IMR-90 (cell line): ENCODE results near the gene ITPR2. TPM values are rescaled to one million over a fixed set of nuclear protein-coding genes. Genes with fewer than 3 reads are reported as not detected.

Source experiments
- ATAC-seq: fragments of 200-7000 bp; cut with Tn5 transposase; 2 replicates; pipeline ENCODE4 v1.9.1; 2020; ENCODE audit warnings: low read depth, mild to moderate bottlenecking, moderate library complexity
- BruUV-seq: library from RNA; stranded (reverse); fragments of 400-500 nt; replicated peaks from 2 replicates; lab custom pipeline; 2021; lab: Mats Ljungman, UMichigan
- CTCF ChIA-PET: fragments of 300-600 bp; formaldehyde crosslinking; extraction: SDS; loops from one replicate; lab custom pipeline; 2021; ENCODE audit warnings: antibody characterized with exemption; lab: Yijun Ruan, JAX
- POLR2A ChIA-PET: fragments of 300-600 bp; sonication (Branson Sonifier 250); formaldehyde crosslinking; loops from one replicate; lab custom pipeline; 2022; ENCODE audit warnings: antibody characterized with exemption; ENCODE audit not compliant: unreplicated experiment; lab: Charles Lee
- DNase-seq: peaks from one replicate; pipeline ENCODE4 v3.0.0; 2013
- H2AFZ ChIP-seq: replicated peaks from 2 replicates; pipeline ENCODE3; 2013; ENCODE audit warnings: low read length, mild to moderate bottlenecking; ENCODE audit not compliant: poor library complexity
- H2AK5ac ChIP-seq: 2 replicates; pipeline ENCODE4 v1.6.1; 2013; ENCODE audit warnings: low read depth, low read length, inconsistent platforms
- H2AK9ac ChIP-seq: replicated peaks from 2 replicates; pipeline ENCODE3; 2013; ENCODE audit warnings: mild to moderate bottlenecking, low read depth, low read length, moderate library complexity; ENCODE audit not compliant: poor library complexity
- H2BK120ac ChIP-seq: 2 replicates; pipeline ENCODE4 v1.6.1; 2013; ENCODE audit warnings: low read depth, low read length, inconsistent platforms
- H2BK15ac ChIP-seq: 3 replicates; pipeline ENCODE4 v1.6.1; 2013; ENCODE audit warnings: low read depth, low read length, inconsistent platforms
- H2BK20ac ChIP-seq: 2 replicates; pipeline ENCODE4 v1.6.1; 2013; ENCODE audit warnings: low read depth, mild to moderate bottlenecking, inconsistent platforms, low read length, moderate library complexity
- H2BK5ac ChIP-seq: 2 replicates; pipeline ENCODE4 v1.6.1; 2013; ENCODE audit warnings: mild to moderate bottlenecking, low read depth, low read length, inconsistent platforms; ENCODE audit not compliant: poor library complexity, severe bottlenecking
- H3K14ac ChIP-seq: replicated peaks from 2 replicates; pipeline ENCODE4 v1.6.1; 2013; ENCODE audit warnings: low read depth, low read length, inconsistent platforms
- H3K18ac ChIP-seq: 2 replicates; pipeline ENCODE4 v1.6.1; 2013; ENCODE audit warnings: low read depth, low read length, control low read depth
- H3K23ac ChIP-seq: 2 replicates; pipeline ENCODE4 v1.6.1; 2013; ENCODE audit warnings: low read depth, low read length, inconsistent platforms
- H3K27ac ChIP-seq: 2 replicates; pipeline ENCODE4 v1.5.1; 2013; ENCODE audit warnings: mild to moderate bottlenecking, control low read depth, low read length; ENCODE audit not compliant: insufficient read depth
- H3K27me3 ChIP-seq: 2 replicates; pipeline ENCODE4 v1.6.1; 2013; ENCODE audit warnings: low read length; ENCODE audit not compliant: control insufficient read depth, insufficient read depth
- H3K36me3 ChIP-seq: 2 replicates; pipeline ENCODE4 v1.6.1; 2013; ENCODE audit warnings: low read length, mixed read lengths; ENCODE audit not compliant: control insufficient read depth, insufficient read depth
- H3K4ac ChIP-seq: 2 replicates; pipeline ENCODE4 v1.6.1; 2013; ENCODE audit warnings: low read depth, low read length, inconsistent platforms
- H3K4me1 ChIP-seq: 2 replicates; pipeline ENCODE4 v1.6.1; 2013; ENCODE audit warnings: low read length, mixed read lengths; ENCODE audit not compliant: control insufficient read depth, insufficient read depth
- H3K4me2 ChIP-seq: 2 replicates; pipeline ENCODE4 v1.6.1; 2013; ENCODE audit warnings: low read depth, mild to moderate bottlenecking, control low read depth, low read length, moderate library complexity
- H3K4me3 ChIP-seq: 2 replicates; pipeline ENCODE4 v1.5.1; 2013; ENCODE audit warnings: low read depth, mild to moderate bottlenecking, control low read depth, low read length, moderate library complexity; ENCODE audit not compliant: insufficient read depth
- H3K56ac ChIP-seq: 2 replicates; pipeline ENCODE4 v1.6.1; 2013; ENCODE audit warnings: low read length, inconsistent platforms; ENCODE audit not compliant: insufficient read depth; ENCODE audit errors: extremely low read depth
- H3K79me1 ChIP-seq, 2 experiments: 2 replicates each; pipeline ENCODE4 v1.6.1; 2013; ENCODE audit warnings: low read length in 2 of 2, inconsistent platforms in 1 of 2, low read depth in 1 of 2
- H3K9ac ChIP-seq: 2 replicates; pipeline ENCODE4 v1.6.1; 2013; ENCODE audit warnings: low read depth, low read length, control low read depth
- H3K9me1 ChIP-seq: 2 replicates; pipeline ENCODE4 v1.6.1; 2013; ENCODE audit warnings: low read length, inconsistent platforms; ENCODE audit not compliant: insufficient read depth
- H3K9me3 ChIP-seq: 2 replicates; pipeline ENCODE4 v1.6.1; 2013; ENCODE audit warnings: low read length; ENCODE audit not compliant: control insufficient read depth, insufficient read depth
- H4K20me1 ChIP-seq: 2 replicates; pipeline ENCODE4 v1.6.1; 2013; ENCODE audit warnings: low read length, inconsistent platforms; ENCODE audit not compliant: insufficient read depth
- H4K5ac ChIP-seq: 2 replicates; pipeline ENCODE4 v1.6.1; 2013; ENCODE audit warnings: mild to moderate bottlenecking, low read depth, low read length, control low read depth
- H4K8ac ChIP-seq, 2 experiments: 2 replicates each; pipeline ENCODE4 v1.6.1; 2013; ENCODE audit warnings: low read depth in 2 of 2, low read length in 2 of 2, control low read depth in 1 of 2, inconsistent platforms in 1 of 2
- H4K91ac ChIP-seq: 2 replicates; pipeline ENCODE4 v1.6.1; 2013; ENCODE audit warnings: low read depth, low read length, inconsistent platforms; ENCODE audit not compliant: insufficient read depth
- BHLHE40 ChIP-seq: fragments of 150-350 bp; IDR thresholded peaks from 2 replicates; pipeline ENCODE4 v1.6.1; 2016; ENCODE audit warnings: mild to moderate bottlenecking, low read depth, low read length
- CEBPB ChIP-seq: IDR thresholded peaks from 2 replicates; pipeline ENCODE4 v1.6.1; 2012; ENCODE audit warnings: low read depth, low read length, improper control_type of control experiment
- CHD1 ChIP-seq: IDR thresholded peaks from 2 replicates; pipeline ENCODE4 v1.6.1; 2012; ENCODE audit warnings: low read depth, low read length, improper control_type of control experiment
- FOS ChIP-seq: fragments of 150-350 bp; IDR thresholded peaks from 2 replicates; pipeline ENCODE4 v1.6.1; 2016; ENCODE audit warnings: low read depth, low read length
- MAFK ChIP-seq: IDR thresholded peaks from 2 replicates; pipeline ENCODE4 v1.6.1; 2012; ENCODE audit warnings: low read depth, low read length, improper control_type of control experiment
- MAZ ChIP-seq: IDR thresholded peaks from 2 replicates; pipeline ENCODE4 v1.6.1; 2012; ENCODE audit warnings: low read depth, mild to moderate bottlenecking, low read length, improper control_type of control experiment, moderate library complexity, borderline replicate concordance
- MXI1 ChIP-seq: IDR thresholded peaks from 2 replicates; pipeline ENCODE4 v1.6.1; 2012; ENCODE audit warnings: low read depth, mild to moderate bottlenecking, low read length, moderate library complexity, borderline replicate concordance
- NFE2L2 ChIP-seq: fragments of 150-350 bp; IDR thresholded peaks from 2 replicates; pipeline ENCODE4 v1.6.1; 2016; ENCODE audit warnings: low read depth, mild to moderate bottlenecking, low read length
- POLR2A ChIP-seq: IDR thresholded peaks from 2 replicates; pipeline ENCODE4 v1.6.1; 2012; ENCODE audit warnings: mild to moderate bottlenecking, low read depth, low read length
- RAD21 ChIP-seq: IDR thresholded peaks from 2 replicates; pipeline ENCODE4 v1.6.1; 2012; ENCODE audit warnings: low read length, improper control_type of control experiment
- RFX5 ChIP-seq: IDR thresholded peaks from 2 replicates; pipeline ENCODE4 v1.8.0; 2012; ENCODE audit warnings: low read depth, mild to moderate bottlenecking, low read length, moderate library complexity
- SMC3 ChIP-seq: fragments of 150-350 bp; IDR thresholded peaks from 2 replicates; pipeline ENCODE4 v1.6.1; 2016; ENCODE audit warnings: low read depth, mild to moderate bottlenecking, antibody characterized with exemption, low read length, moderate library complexity
- WGBS, 2 experiments: methylation state at CpG; one replicate each; pipeline versions ENCODE4 v1.1.5 to v1.1.7; 2013; ENCODE audit warnings: missing lambda C conversion rate in 2 of 2; ENCODE audit not compliant: insufficient read length in 1 of 2; ENCODE audit errors: extremely low coverage in 2 of 2; 5-methylcytosine and 5-hydroxymethylcytosine counted together
- dilution Hi-C: fragments of 300-500 bp; cut with HindIII; formaldehyde crosslinking; loops from one replicate; pipeline ENCODE4 v1.14.3; 2018; ENCODE audit warnings: low sequenced_read_pairs; ENCODE audit not compliant: unreplicated experiment
- in situ Hi-C: fragments of 300-500 bp; cut with MboI; formaldehyde crosslinking; loops from 3 replicates; pipeline ENCODE4 v1.14.3; 2019; ENCODE audit warnings: low sequenced_read_pairs, inconsistent platforms, mixed read lengths
- intact Hi-C: fragments of 100-400 bp; cut with micrococcal nuclease; formaldehyde crosslinking; loops from 2 replicates; pipeline ENCODE4 v1.10.0; 2022
- polyA plus RNA-seq, 3 experiments: library from polyadenylated mRNA; depleted of rRNA; stranded (reverse); fragments of >200 nt; gene quantifications; 2 replicates each; pipeline ENCODE4 v1.2.3, GENCODE V29; 2012; ENCODE audit warnings: low replicate concordance in 1 of 3
- total RNA-seq: library from RNA; depleted of rRNA; stranded (reverse); fragments of >200 nt; gene quantifications from 2 replicates; pipeline ENCODE4 v1.2.3, GENCODE V29; 2012
- TF ChIP-seq, protein P1 (sequence below): fragments of 150-350 bp; IDR thresholded peaks from 2 replicates; pipeline ENCODE4 v1.6.1; 2017; ENCODE audit warnings: mild to moderate bottlenecking, antibody characterized with exemption, low read length, low read depth
- TF ChIP-seq, protein P2 (sequence below): conservative IDR thresholded peaks from 2 replicates; pipeline ENCODE4 v1.5.1; 2012; ENCODE audit warnings: mild to moderate bottlenecking, low read depth, low read length, improper control_type of control experiment
- TF ChIP-seq, protein P3 (sequence below): fragments of 150-350 bp; IDR thresholded peaks from 2 replicates; pipeline ENCODE4 v1.6.1; 2016; ENCODE audit warnings: low read depth, mild to moderate bottlenecking, low read length, moderate library complexity, borderline replicate concordance

The ITPR2 gene
- total and polyA plus RNA-seq, 2 of the 4 experiments (the other 2 are of a cell fraction) = 1.2 to 9.0 TPM

DNA sequence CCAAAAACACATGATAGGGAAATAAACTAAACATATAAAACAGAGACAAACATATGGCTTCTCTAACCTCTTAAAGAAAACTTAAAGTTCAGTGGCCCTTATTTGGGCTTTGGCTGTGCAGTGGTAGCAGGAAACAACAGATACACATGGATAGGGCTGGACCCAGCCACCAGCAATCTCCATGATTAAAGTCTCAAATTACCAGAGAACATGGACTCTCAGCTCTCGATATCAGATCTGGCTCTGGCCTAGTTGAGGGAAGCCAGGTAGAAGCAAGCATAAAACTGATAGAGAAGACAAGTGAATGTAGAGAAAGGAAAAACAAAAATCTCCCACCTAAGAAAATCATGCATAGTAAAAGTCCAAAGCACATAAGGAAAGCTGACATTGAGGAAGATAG lies 164.8 kb downstream of the ITPR2 start:
- BruUV-seq = no TSS peak
- no peak overlapping the region for H3K27ac ChIP-seq
- no peak overlapping the region for H3K14ac ChIP-seq
- H3K9me3 ChIP-seq = no peaks in the 10 kb centered on the region
- no peaks in the 10 kb centered on the region for H3K9me1 ChIP-seq
- no peak for ATAC-seq
- no peaks in the 10 kb centered on the region for H4K20me1 ChIP-seq
- H3K4me2 ChIP-seq = no peak overlapping the region
- no peak overlapping the region for H2BK5ac ChIP-seq
- H3K4ac ChIP-seq = no peak overlapping the region
- H3K36me3 ChIP-seq = no peaks in the 10 kb centered on the region
- no peaks in the 10 kb centered on the region for H3K79me1 ChIP-seq
- CTCF ChIA-PET = no interaction called here
- H3K4me3 ChIP-seq = no peak overlapping the region
- no peak overlapping the region for H2AFZ ChIP-seq
- no peak overlapping the region for H3K23ac ChIP-seq
- H4K5ac ChIP-seq = no peak overlapping the region
- no peak for TF ChIP-seq RAD21
- no peak for TF ChIP-seq CEBPB
- TF ChIP-seq NFE2L2 = no peak
- no peak for TF ChIP-seq MXI1
- no peak for TF ChIP-seq RFX5
- TF ChIP-seq, protein P1, sequence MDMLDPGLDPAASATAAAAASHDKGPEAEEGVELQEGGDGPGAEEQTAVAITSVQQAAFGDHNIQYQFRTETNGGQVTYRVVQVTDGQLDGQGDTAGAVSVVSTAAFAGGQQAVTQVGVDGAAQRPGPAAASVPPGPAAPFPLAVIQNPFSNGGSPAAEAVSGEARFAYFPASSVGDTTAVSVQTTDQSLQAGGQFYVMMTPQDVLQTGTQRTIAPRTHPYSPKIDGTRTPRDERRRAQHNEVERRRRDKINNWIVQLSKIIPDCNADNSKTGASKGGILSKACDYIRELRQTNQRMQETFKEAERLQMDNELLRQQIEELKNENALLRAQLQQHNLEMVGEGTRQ = no peak
- TF ChIP-seq BHLHE40 = no peak
- no peak for TF ChIP-seq SMC3
- TF ChIP-seq FOS = no peak
- TF ChIP-seq CHD1 = no peak
- TF ChIP-seq, protein P2, sequence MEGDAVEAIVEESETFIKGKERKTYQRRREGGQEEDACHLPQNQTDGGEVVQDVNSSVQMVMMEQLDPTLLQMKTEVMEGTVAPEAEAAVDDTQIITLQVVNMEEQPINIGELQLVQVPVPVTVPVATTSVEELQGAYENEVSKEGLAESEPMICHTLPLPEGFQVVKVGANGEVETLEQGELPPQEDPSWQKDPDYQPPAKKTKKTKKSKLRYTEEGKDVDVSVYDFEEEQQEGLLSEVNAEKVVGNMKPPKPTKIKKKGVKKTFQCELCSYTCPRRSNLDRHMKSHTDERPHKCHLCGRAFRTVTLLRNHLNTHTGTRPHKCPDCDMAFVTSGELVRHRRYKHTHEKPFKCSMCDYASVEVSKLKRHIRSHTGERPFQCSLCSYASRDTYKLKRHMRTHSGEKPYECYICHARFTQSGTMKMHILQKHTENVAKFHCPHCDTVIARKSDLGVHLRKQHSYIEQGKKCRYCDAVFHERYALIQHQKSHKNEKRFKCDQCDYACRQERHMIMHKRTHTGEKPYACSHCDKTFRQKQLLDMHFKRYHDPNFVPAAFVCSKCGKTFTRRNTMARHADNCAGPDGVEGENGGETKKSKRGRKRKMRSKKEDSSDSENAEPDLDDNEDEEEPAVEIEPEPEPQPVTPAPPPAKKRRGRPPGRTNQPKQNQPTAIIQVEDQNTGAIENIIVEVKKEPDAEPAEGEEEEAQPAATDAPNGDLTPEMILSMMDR = no peak
- TF ChIP-seq MAZ = no peak
- TF ChIP-seq, protein P3, sequence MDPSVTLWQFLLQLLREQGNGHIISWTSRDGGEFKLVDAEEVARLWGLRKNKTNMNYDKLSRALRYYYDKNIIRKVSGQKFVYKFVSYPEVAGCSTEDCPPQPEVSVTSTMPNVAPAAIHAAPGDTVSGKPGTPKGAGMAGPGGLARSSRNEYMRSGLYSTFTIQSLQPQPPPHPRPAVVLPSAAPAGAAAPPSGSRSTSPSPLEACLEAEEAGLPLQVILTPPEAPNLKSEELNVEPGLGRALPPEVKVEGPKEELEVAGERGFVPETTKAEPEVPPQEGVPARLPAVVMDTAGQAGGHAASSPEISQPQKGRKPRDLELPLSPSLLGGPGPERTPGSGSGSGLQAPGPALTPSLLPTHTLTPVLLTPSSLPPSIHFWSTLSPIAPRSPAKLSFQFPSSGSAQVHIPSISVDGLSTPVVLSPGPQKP = no peak
- TF ChIP-seq MAFK = no peak
- no peak for TF ChIP-seq POLR2A
- H3K4me1 ChIP-seq = no peaks in the 10 kb centered on the region
- dilution Hi-C loops = no loop called here
- H4K8ac ChIP-seq = no peak overlapping the region
- H2BK120ac ChIP-seq = no peak overlapping the region
- no CpG with 5 or more reads among the region's 1 CpG for WGBS, 2 experiments
- H2BK20ac ChIP-seq = no peak overlapping the region
- H2AK9ac ChIP-seq = no peak overlapping the region
- in situ Hi-C loops = no loop called here
- no peak overlapping the region for H2BK15ac ChIP-seq
- POLR2A ChIA-PET = interaction anchor here (0.5 kb wide), 1 partner anchor 327 kb away, joined by 6 read pairs; no protein-coding TSS in a partner anchor
- DNase-seq = no peak
- H2AK5ac ChIP-seq = no peak overlapping the region
- H3K18ac ChIP-seq = no peak overlapping the region
- H3K56ac ChIP-seq = no peak overlapping the region
- H3K9ac ChIP-seq = no peak overlapping the region
- no peak overlapping the region for H4K91ac ChIP-seq
- no peaks in the 10 kb centered on the region for H3K27me3 ChIP-seq
- intact Hi-C loops = no loop called here
